NCI-H146 treated with DMSO at 0.1 percent for 48 hours (cell line): ENCODE measurements around the gene FAM221B.

ENCODE experiments used
- DNase-seq: peaks from one replicate; lab custom pipeline; 2025; ENCODE audit not compliant: unreplicated experiment; lab: John Stamatoyannopoulos, UW

Gene FAM221B

GRCh38 chr9:35792024-35792813 lies 36.3 kb downstream of the FAM221B start:
- DNase-seq = no peak

- DNase-seq = no peak
These were observed 37.1 kb downstream of the FAM221B start, which contains the start of gene NPR2 for GRCh38 chr9:35791297-35791921. Gene NPR2 (plus strand): TSS chr9:35791591. CDS start chr9:35792409, 818 bp downstream.

GRCh38 chr9:35790385-35791296 lies 37.9 kb downstream of the FAM221B start:
- peak; percentile 69 for DNase-seq

- no peak for DNase-seq
These were observed 38.5 kb downstream of the FAM221B start for GRCh38 chr9:35790025-35790384.

- no peak for DNase-seq
These were observed 39.0 kb downstream of the FAM221B start for GRCh38 chr9:35789541-35789940.

- no peak for DNase-seq
These were observed 45.1 kb downstream of the FAM221B start for GRCh38 chr9:35783418-35783817.

GRCh38 chr9:35781066-35781465 lies 47.5 kb downstream of the FAM221B start:
- DNase-seq = no peak

GRCh38 chr9:35778496-35778895 lies 50.0 kb downstream of the FAM221B start:
- no peak for DNase-seq

GRCh38 chr9:35776018-35776417 lies 52.5 kb downstream of the FAM221B start:
- peak; percentile 98 for DNase-seq

- DNase-seq = peak; percentile 61
These were observed 53.5 kb downstream of the FAM221B start for GRCh38 chr9:35774907-35775635.

GRCh38 chr9:35771943-35772342 lies 56.6 kb downstream of the FAM221B start:
- DNase-seq = no peak

GRCh38 chr9:35771534-35771933 lies 57.0 kb downstream of the FAM221B start:
- peak; percentile 59 for DNase-seq

- DNase-seq = no peak
These were observed 57.5 kb downstream of the FAM221B start for GRCh38 chr9:35771075-35771433.

GRCh38 chr9:35769763-35770162 lies 58.8 kb downstream of the FAM221B start:
- no peak for DNase-seq

GRCh38 chr9:35767458-35767857 lies 61.1 kb downstream of the FAM221B start:
- DNase-seq = no peak

GRCh38 chr9:35766997-35767396 lies 61.5 kb downstream of the FAM221B start:
- DNase-seq = no peak
